COLO668 (cell line): Measurements from ENCODE around the gene COL4A2.
"Not testable (repeated sequence)": the region's sequence is repeated elsewhere in the genome, so short reads cannot be mapped to it uniquely, and the experiment has no call there.

Experiments
- DNase-seq: peaks from one replicate; lab custom pipeline; 2025; ENCODE audit not compliant: unreplicated experiment; lab: John Stamatoyannopoulos, UW

Gene COL4A2

GRCh38 chr13:110450016-110450900 lies 143.2 kb downstream of the COL4A2 start:
- DNase-seq: no peak

GRCh38 chr13:110450941-110451730 lies 144.1 kb downstream of the COL4A2 start:
- DNase-seq: no peak

- not testable (repeated sequence) for DNase-seq
These were observed 146.0 kb downstream of the COL4A2 start for GRCh38 chr13:110453091-110453490.

GRCh38 chr13:110453797-110454196 lies 146.7 kb downstream of the COL4A2 start:
- DNase-seq: no peak

DNA sequence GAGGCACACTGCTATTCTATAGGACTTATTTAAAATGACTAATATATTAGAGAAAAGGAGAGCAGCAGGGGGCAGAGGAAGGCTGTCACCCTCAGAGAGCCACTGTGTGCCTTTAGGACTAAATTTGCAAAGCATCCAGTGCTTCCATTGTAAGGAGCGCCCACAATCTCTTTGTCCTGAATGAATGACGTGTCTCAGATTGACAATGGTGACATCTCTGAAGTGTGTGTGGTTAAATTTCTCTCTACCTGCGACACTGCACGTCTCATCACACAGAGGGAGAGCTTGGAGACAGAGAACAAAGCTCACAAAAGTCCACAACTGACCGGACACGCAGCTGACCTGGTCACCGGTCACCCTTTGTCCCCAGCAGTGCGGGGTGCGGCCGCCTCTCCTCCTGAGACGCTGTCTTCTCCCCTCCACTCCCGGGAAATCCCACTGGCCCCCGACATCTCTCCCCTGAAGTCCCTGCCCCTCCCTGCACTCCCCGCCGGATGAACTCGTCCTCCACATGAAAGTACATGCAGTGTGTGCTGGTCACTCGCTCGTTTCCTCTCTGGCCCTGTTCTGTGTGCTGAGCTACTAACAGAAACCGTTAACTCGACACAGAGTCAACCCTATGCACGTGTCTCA lies 147.3 kb downstream of the COL4A2 start:
- no peak for DNase-seq

- DNase-seq: no peak
These were observed 147.9 kb downstream of the COL4A2 start for GRCh38 chr13:110454956-110455355.

GRCh38 chr13:110455444-110455843 lies 148.4 kb downstream of the COL4A2 start:
- no peak for DNase-seq

- DNase-seq: peak; percentile 95
These were observed 148.9 kb downstream of the COL4A2 start for GRCh38 chr13:110455941-110456340.

DNA sequence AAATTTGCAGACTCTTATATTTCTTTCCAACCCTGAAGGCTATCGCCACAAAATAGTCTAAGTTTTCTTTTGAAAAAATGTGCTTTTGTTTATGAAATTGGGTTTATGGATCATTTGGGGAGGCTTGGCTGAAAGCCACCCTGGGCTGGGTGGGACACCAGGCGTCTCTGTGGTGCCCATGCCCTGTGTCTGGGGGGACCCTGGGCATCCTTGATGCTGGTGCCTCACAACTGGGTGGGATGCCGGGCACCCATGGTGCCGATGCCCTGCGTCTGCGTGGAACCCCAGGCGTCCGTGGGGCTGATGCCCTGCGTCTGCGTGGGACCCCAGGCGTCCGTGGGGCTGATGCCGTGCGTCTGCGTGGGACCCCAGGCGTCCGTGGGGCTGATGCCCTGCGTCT lies 149.5 kb downstream of the COL4A2 start:
- DNase-seq: no peak

DNA sequence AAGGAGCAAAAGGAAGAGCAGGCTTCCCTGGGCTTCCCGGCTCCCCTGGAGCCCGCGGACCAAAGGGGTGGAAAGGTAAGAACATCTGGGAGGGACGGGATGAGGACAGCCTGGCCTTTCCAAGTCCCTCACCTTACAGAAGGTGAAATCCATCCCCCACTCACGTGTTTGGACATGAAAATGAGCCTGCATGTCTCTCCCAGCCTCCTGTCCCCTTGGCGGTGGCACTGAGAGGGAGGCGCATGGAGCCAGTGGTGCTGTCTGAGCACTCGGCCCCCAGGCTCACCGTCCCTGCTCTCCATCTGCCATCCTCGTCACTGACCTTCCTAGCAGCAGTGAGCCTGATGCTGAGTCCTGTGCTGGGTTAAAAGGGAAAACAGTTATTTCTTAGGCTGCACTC lies 150.3 kb downstream of the COL4A2 start:
- no peak for DNase-seq

DNA sequence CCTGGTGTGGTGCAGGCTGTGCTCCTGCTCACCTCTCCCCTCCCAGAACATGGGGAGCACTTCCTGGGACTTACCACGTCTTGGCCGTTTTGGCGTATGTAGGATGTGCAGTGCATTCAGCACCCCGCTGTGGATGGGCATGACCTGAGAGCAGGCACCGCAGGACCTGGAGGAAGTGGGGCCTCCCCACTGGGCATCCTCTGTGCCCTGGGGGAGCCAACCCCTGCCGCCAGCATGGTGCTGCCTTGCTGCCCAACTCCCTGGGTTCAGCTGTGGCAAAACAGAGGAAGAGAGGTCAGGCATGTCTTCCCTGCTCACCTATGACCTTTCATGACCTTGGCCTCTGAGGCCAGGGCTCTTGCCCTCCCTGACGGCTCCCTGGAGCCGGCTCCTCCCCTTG lies 150.9 kb downstream of the COL4A2 start:
- no peak for DNase-seq

DNA sequence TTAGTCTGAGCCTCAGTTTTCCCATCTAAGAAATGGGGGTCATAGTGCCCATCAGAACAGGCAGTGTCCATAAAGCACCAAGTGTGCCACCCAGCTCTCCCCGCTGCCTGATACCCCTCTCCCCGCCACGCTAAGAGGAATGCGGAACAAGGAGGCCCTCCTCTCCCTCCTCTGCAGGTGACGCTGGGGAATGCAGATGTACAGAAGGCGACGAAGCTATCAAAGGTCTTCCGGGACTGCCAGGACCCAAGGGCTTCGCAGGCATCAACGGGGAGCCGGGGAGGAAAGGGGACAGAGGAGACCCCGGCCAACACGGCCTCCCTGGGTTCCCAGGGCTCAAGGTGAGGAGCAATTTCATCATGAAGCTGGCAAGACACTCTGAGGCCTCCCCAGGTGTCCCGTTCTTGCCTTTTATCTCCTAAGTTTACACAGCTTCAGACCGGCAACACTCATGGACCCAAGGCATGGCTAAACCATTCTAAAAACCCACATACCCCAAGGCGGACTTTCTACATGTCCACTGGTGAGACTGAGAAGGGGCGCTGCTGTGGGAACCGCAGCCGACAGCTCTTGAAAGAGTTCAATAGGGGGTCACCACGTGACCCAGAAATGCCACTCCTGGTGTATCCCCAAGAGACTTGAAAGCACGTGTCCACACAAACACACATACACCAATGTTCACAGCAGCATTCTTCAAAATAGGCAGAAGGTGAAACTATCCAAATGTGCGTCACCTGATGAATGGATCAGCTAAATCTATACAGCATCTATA lies 151.7 kb downstream of the COL4A2 start:
- DNase-seq: no peak

DNA sequence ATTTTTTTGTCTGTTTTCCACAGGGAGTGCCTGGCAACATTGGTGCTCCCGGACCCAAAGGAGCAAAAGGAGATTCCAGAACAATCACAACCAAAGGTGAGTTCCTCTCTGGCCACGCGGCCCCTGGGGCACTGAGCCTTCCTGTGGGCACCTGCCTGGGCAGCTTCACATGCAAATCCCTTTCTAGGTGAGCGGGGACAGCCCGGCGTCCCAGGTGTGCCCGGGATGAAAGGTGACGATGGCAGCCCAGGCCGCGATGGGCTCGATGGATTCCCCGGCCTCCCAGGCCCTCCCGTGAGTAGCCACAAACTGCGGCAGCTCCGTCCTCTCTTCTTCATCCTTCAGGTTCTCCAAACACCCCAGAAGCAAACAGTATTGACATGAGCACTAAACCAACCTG lies 155.0 kb downstream of the COL4A2 start:
- DNase-seq: no peak

- DNase-seq: no peak
These were observed 156.1 kb downstream of the COL4A2 start for GRCh38 chr13:110463156-110463555.

DNA sequence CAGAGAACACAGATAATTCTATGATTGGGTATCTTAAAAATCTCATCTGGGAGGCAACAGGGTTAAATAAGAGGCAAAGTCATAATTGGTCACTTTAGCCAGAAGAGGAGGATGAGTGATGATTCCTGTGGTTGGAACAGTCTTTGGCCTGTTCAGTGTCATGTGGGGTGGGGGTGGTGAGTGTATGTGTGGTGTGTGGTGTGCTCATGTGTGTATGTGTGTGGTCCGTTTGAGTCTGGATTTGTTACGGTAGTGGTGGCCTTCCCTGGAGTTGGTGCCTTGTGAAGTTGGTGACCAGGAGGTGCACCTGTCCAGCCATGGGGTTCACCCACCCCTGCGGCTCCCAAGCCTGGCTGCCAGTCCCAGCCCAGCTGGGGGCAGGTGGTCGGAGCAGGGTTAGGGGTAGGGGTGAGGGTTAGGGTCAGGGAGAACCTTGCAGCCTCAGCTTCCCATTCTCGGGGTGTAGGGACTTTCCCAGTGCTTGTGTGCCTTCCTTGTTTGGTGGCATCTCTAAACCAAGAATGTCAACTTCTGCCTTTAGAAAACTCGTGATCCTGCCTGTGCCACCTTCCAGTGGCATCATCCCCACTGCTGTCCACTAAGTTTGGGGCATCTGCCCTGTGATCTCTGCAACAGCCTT lies 156.9 kb downstream of the COL4A2 start:
- DNase-seq: no peak

- no peak for DNase-seq
These were observed 157.7 kb downstream of the COL4A2 start for GRCh38 chr13:110464556-110465333.

DNA sequence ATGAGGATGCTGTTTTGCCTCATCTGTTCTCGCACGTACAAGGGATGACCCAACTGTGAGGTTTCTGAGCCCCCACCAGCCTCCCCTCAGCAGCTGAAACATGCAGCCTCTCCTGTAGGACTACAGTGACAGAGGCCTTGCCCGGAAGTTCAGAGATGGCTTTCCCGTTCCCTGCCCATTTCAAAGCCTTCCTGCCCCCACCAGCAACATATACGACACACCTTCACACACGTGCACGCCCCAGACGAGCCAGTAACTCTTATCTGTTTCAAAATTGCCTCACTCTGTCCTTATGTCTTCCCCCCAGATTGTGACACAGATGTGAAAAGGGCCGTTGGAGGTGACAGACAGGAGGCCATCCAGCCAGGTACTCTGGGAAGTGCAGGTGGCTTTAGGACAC lies 158.6 kb downstream of the COL4A2 start:
- no peak for DNase-seq

DNA sequence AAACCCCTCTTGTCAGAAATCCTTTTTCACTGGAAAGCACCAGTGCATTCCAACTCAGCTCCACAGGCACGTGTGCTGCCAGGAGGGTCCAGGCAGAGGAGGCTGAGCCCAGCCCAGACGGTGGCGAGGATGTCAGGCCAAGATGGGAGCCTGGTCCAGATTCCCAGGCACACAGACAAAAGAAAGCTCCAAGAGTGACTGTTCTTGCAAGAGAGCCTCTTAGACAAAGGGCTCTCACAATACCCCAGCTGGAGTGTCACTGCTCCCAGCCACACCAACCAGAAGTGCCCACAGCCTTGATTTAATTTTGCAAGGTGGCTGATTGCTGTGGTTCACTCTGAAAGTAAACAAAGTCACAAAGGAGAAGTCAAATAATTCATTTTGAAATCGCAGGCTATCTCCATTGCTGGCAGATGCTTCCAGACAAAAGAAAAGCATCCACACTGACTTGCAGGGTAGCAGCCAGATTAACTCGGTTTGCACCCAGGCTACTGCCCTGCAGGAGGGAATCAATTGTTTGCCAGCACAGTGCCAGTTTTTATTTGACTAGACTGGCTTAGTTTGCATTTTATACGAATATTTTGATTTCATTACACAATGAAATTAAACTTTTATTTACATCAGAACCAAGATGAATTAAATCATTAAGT lies 159.3 kb downstream of the COL4A2 start:
- peak; percentile 55 for DNase-seq

GRCh38 chr13:110467516-110468110 lies 160.5 kb downstream of the COL4A2 start:
- DNase-seq: no peak
